ELF-1 (cell line): ENCODE measurements around the gene SLC36A1.
"Not testable (repeated sequence)": the region's sequence is repeated elsewhere in the genome, so short reads cannot be mapped to it uniquely, and the experiment has no call there.

Experiments
- DNase-seq: peaks from one replicate; pipeline ENCODE4 v3.0.0-alpha.2; 2016; ENCODE audit warnings: low read depth, low spot score

SLC36A1 gene

DNA sequence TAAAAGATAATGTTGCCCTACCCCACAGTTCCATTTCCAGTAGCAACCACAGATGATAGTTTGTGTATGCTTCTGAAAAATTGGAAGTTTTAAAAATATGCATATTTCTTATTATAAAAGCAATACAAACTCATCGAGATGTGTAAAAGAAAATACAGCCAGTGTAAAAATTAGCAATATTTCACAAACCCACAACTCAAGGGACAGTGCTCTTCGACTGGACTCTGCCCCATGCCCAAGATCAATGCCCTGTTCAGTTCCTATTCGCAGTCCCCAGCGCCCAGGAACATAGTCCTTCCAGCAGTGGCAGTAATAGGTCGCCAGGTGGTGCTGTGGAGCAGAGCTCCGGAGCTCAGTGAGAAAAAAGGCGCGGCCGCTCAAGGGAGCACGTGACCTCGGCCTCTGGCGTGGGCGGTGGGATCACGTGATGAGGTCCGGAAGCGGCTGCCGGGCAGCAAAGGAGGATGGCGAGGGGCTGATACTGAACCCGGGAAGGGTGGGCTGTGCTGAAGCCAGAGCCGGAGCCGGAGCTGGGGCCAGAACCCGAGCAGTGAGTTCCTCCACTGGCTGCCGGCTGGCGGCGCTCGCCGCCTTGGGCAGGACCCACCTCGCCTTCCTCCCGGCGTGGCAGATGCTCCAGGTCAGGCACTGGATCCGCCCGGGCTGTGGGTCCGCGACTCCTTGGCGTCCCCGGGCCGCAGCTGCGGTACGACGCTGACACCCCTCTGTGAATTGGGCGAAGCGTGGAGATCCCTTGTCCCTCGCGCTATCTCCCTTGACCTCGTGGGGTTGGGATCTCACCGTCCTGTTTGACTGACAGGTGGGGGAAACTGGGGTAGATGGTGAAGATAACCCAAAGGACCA is at the start of gene SLC36A1:
TSS of gene SLC36A1 (plus strand) at position 430 of the 864 bp plus-strand sequence. CDS start 11,190 bp downstream, outside the sequence.
- DNase-seq = peak; percentile 98

GRCh38 chr5:151405334-151406160 is 41.9 kb upstream of the SLC36A1 start:
- DNase-seq = peak; percentile 14

DNA sequence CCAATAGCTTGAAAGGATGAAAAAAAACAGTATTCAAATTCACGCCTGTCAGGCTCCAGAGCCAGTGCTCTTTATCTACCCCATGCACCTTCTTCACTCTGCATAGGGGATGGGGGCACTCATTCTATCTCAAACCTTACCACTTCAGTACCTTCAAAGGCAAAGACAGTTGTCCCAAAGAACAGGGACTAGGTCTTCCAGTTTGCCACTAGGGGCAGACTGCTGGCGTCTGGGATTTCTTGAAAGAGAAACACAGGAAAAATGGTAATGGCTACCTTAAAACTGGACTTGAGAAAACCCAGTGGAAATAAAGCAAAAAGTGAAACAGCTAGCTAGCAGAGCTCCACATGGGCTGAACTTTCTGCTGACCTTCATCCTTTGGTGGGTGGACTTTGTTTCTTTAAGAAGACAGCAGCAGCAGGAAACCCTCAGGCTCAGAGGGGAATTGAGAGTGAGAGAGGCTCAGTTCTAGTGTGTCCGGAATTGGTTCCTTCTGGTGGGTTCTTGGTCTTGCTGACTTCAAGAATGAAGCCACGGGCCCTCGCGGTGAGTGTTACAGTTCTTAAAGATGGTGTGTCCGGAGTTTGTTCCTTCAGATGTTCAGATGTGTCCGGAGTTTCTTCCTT is 41.0 kb upstream of the SLC36A1 start:
- peak; percentile 38 for DNase-seq

GRCh38 chr5:151408591-151409230 is 38.7 kb upstream of the SLC36A1 start:
- DNase-seq = no peak

DNA sequence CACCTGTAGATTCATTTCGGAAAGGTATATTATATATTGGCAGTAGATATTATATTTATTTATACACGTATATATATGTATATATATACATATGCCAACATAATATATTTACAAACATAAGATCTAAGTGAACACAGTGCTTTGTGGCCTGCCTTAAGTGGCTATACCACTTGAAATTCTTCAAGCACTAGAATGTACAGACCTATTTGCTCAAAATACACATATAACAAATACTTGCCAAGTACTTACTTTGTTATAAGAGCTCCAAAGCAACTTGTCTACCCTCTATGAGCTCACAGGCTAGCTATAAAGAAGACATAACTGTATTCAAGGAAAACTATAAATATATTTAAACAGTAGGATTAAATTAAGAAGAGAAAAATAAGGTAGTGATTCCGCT is 33.6 kb upstream of the SLC36A1 start:
- no peak for DNase-seq

GRCh38 chr5:151414536-151414935 is 32.9 kb upstream of the SLC36A1 start:
- DNase-seq = no peak

GRCh38 chr5:151417712-151418111 is 29.7 kb upstream of the SLC36A1 start:
- DNase-seq = no peak

DNA sequence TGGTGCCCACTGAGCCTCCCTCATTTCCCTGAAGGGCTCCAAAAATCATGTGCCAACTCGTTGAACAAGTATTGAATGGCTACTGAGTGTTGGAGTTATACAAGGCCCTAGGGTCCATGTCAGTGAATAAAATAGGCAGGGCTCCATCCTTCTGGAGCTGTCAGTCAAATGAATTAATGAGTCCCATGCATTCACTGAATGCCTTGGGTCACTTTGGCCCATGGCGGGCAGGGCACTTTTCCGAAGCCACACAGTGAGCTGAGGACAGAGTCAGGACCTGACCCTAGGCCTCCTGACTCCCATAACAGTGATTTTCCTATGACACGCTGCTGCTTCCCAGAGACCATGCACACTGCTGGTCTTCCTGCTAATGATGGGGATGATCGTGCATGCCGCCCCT is 27.3 kb upstream of the SLC36A1 start:
- no peak for DNase-seq

DNA sequence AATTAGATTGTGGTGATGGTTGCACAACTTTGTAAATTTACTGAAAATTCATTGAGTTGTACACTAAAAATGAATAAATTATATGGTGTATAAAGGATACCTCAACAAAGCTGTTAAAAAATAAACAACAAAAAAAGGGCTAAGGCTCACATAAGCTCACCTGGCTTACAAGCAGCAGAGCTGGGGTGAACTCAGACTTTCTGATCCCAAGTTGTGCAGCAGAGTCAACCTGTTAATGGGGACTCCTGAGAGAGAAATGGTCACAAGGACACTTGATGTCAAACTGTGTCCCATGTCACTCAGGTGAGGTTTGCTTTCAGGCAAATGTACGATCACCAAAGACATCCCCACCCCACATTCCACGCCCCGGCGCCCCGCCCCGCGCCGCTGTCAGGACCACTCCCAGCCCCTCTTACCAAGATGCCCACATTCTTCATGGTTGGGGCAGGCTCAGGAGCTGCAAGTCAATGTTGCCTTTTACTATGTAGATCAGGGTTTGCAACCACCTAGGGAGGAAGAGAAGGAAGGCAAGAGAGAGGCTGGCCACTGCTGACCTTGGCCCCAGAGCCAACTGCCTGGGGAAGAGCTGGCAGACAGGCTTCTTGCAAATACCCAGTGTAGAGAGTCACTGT is 22.4 kb upstream of the SLC36A1 start:
- peak; percentile 24 for DNase-seq

DNA sequence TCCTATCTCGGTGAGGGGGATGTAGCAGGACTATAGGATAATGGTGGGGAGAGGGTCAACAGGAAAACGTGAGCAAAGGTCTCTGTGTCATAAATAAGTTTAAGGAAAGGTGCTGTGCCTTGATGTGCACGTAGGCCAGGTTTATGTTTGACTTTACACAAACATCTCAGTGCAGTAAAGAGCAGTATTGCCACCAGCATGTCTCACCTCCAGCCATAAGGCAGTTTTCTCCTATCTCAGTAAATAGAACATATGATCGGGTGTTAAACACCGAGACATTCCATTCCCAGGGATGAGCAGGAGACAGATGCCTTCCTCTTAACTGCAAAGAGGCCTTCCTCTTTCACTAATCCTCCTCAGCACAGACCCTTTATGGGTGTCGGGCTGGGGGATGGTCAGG is 21.1 kb upstream of the SLC36A1 start:
- DNase-seq = not testable (repeated sequence)

- no peak for DNase-seq
Measured at GRCh38 chr5:151427258-151427657, 20.1 kb upstream of the SLC36A1 start.

DNA sequence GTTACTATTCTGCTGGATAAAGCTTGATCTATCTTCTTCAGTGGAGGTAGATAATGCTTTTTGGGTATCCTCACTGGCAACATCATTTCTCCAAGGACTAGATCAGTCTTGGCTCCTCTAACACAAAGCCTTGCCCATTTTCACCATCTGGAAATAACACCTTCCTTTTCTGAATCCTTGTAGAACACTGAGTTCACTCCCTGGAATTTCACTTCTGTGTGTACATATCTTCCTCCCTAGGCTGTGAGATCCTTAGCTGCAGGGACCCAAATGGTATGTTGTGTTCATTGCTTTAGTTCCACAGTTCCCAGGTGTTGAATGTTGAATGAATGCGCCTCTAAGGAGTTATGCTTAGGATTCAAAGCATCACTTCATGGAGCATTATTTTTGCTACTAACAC is 16.7 kb upstream of the SLC36A1 start:
- no peak for DNase-seq

GRCh38 chr5:151431666-151432065 is 15.7 kb upstream of the SLC36A1 start:
- no peak for DNase-seq

GRCh38 chr5:151432210-151432609 is 15.2 kb upstream of the SLC36A1 start:
- no peak for DNase-seq

GRCh38 chr5:151434570-151435237 is 12.7 kb upstream of the SLC36A1 start:
- no peak for DNase-seq

DNA sequence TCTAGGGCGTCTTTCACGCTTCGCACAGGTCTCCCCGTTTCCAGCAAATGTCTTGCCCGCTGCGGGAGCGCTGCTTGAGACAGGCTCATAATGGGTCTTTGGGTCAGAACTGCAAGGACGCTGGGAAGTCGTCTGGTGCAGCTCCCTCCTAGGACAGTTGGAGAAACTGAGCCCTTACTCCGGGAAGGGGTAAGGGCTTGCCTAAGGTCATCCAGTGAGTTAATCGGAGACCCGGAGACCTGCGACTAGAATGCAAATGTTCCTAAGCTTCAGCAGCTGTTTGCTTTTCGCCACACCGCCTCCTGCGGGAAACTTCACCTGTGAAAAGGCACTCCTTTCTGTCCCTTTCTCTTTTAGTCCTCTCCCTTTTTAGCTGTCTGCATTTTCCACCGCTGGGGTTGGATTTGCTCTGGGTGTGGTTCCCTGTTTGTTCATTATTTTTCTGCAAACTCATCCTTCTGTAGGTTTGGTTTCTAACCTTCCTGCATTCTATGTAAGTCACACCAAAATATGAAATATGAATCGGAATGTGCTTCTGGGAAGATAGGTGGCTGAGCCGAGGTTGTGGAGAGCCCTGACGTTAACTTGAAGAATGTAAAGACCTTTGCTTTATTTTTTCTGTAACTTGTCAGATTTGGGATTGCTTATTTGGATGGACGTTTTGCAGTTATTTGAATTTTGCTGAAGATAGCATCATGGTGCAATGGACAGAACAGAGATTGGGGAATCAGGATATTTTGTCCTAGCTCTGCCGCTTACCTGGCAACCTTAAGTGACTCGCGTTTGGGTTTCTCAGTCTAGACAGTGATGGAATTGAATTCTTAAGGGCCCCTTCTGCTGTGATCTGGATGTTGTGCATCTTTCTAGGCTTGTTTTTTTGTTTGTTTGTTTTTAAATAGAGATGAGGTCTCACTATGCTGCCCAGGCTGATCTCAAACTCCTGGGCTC is 909 bp downstream of the SLC36A1 start:
- peak; percentile 62 for DNase-seq

DNA sequence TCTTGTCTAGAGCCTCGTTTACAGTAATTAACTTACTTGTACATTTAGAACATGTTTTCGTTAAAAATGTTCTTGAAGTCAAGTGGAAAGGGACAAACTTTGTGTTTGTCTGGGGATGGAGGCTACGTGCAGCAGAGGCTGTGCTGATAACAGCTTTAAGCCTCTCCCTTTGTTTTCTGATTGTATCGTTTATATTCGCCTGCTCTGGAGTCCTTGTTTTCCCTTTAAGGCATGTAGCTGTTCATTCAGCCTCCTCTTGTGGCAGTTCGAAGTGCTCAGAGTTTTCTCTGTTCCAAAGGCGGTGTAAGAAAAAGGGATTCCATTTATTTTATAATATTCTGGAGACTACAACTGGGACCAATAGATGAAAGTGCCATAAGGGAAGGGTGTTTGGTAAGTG is 1.9 kb downstream of the SLC36A1 start:
- DNase-seq = no peak

DNA sequence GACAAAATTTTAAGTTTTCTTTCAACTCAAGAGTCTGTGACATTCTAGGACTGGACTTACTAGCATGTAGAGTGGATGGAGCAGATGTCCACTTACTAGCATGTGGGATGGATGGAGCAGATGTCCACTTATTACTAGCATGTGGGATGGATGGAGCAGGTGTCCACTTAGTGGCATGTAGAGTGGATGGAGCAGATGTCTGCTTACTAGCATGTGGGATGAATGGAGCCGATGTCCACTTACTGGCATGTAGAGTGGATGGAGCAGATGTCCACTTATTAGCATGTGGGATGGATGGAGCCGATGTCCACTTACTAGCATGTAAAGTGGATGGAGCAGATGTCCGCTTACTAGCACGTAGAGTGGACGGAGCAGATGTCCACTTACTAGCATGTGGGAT is 2.4 kb downstream of the SLC36A1 start:
- DNase-seq = no peak

DNA sequence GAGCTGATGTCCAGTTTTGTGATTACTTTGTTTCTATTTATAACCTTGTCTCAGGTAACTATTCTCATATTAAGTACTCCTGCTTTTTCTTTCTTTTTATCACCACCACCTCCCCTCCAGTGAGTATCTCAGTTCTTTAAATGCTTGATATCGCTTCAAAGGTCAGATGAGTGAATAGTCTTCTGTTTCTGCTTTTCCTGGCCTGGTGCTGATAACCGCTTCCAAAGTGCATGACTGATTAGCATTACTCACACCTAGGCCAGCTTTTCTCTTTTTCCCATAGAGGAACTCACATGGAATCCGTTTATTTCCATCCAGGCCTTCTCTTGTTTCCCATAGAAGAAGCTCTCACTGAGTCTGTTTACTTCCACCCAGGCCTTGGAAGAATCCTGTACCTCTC is 3.2 kb downstream of the SLC36A1 start:
- DNase-seq = no peak
